Cardiac muscle cell (in vitro differentiated cells and primary cell): ENCODE data around the gene OR51M1. TPM values are rescaled to one million over a fixed set of nuclear protein-coding genes. Genes with fewer than 3 reads are reported as not detected.
A peak's percentile ranks its signal among the peaks of the same experiment; 100 is the strongest.
"Not testable (repeated sequence)": the region's sequence is repeated elsewhere in the genome, so short reads cannot be mapped to it uniquely, and the experiment has no call there.

Source experiments
- DNase-seq, 2 donors: peaks; one replicate each; pipeline versions ENCODE4 v3.0.0 to v3.0.0-alpha.2; 2010 to 2017; ENCODE audit warnings: low read depth in 1 of 2, low spot score in 1 of 2
- H3K27ac ChIP-seq: fragments of 200-600 bp; sonication (generic); 2 replicates; pipeline ENCODE4 v1.5.1; 2016
- H3K27me3 ChIP-seq: fragments of 200-600 bp; sonication (generic); 2 replicates; pipeline ENCODE4 v1.6.0; 2016; ENCODE audit warnings: control low read depth
- H3K36me3 ChIP-seq: fragments of 200-600 bp; sonication (generic); 2 replicates; pipeline ENCODE4 v1.5.1; 2016; ENCODE audit warnings: control low read depth
- H3K4me1 ChIP-seq: fragments of 200-600 bp; sonication (generic); 2 replicates; pipeline ENCODE4 v1.8.1; 2017; ENCODE audit warnings: low read depth, mild to moderate bottlenecking, mixed run types
- H3K4me3 ChIP-seq: fragments of 200-600 bp; sonication (generic); 2 replicates; pipeline ENCODE4 v1.5.1; 2016; ENCODE audit warnings: mild to moderate bottlenecking
- H3K9me3 ChIP-seq: fragments of 200-600 bp; sonication (generic); 2 replicates; pipeline ENCODE4 v1.5.1; 2017; ENCODE audit warnings: low read depth, mild to moderate bottlenecking, control low read depth
- polyA plus RNA-seq: library from polyadenylated mRNA; unstranded; fragments of >200 nt; fragmentation: Nextera tagmentation; extraction: Ambion mirVana; gene quantifications from 2 replicates; pipeline ENCODE4 v1.2.1, GENCODE V29; 2016
- total RNA-seq: library from RNA; depleted of rRNA; stranded (reverse); fragments of >200 nt; gene quantifications from 2 replicates; pipeline ENCODE4 v1.2.3, GENCODE V29; 2016
- TF ChIP-seq, protein P1 (sequence below): IDR thresholded peaks from 2 replicates; pipeline ENCODE4 v1.5.1; 2012; ENCODE audit warnings: low read depth, mild to moderate bottlenecking, low read length

Gene OR51M1
- total and polyA plus RNA-seq, 2 experiments from 2014 or later = not detected

DNA sequence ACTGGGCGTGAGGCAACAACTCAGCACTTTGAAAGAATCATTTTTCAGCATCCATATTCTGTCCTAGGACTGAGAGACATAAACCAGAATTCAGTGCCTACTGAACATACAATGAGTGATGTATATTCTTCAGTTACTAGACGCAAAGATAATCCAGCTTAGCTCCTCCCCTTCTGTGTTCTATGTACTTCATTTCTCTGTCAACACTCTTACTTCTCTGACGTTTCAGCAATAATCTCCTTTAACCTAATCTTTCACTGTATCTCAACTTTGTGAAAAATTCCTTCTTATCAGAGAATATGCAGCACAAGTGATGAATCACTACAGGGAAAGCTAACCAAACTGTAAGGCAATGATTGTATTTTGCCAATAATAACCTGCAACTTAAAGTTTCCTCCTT lies 37.8 kb upstream of the OR51M1 start:
- no peaks in the 10 kb centered on the region for H3K9me3 ChIP-seq
- H3K27ac ChIP-seq = no peak overlapping the region
- TF ChIP-seq, protein P1, sequence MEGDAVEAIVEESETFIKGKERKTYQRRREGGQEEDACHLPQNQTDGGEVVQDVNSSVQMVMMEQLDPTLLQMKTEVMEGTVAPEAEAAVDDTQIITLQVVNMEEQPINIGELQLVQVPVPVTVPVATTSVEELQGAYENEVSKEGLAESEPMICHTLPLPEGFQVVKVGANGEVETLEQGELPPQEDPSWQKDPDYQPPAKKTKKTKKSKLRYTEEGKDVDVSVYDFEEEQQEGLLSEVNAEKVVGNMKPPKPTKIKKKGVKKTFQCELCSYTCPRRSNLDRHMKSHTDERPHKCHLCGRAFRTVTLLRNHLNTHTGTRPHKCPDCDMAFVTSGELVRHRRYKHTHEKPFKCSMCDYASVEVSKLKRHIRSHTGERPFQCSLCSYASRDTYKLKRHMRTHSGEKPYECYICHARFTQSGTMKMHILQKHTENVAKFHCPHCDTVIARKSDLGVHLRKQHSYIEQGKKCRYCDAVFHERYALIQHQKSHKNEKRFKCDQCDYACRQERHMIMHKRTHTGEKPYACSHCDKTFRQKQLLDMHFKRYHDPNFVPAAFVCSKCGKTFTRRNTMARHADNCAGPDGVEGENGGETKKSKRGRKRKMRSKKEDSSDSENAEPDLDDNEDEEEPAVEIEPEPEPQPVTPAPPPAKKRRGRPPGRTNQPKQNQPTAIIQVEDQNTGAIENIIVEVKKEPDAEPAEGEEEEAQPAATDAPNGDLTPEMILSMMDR = no peak
- H3K27me3 ChIP-seq = no peaks in the 10 kb centered on the region
- DNase-seq = peak in 1 of 2 donors; percentile 2
- no peaks in the 10 kb centered on the region for H3K4me1 ChIP-seq
- H3K4me3 ChIP-seq = no peak overlapping the region
- H3K36me3 ChIP-seq = no peaks in the 10 kb centered on the region

DNA sequence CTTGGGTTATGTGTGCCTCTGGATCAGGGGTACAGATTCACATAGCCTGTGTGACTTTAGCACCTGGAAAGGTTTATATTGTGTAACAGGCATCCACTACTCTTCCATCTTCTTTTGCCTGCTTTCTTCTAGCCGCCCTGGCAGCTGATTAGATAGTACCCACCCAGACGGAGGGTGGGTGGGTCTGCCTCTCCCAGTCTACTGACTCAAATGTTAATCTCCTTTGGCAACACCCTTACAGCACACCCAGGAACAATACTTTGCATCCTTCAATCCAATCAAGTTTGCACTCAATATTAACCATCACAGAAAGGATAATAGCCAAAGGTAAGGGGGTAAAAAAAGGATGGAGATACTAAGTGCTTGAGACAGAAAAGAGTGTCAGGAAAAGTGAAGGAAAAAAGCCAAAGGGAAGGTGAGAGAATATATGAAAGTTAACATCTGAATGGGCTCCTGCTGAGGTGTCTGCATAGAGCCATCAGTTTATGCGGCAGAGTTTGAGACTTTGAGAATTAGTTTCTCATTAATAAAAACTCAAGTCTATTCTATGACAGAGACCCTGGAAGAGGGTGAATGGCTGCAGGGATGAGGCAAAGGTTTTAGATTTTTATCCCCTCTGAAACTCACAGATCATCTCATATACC lies 34.9 kb upstream of the OR51M1 start:
- no peaks in the 10 kb centered on the region for H3K9me3 ChIP-seq
- H3K4me1 ChIP-seq = no peaks in the 10 kb centered on the region
- no peaks in the 10 kb centered on the region for H3K27me3 ChIP-seq
- TF ChIP-seq, protein P1 = no peak
- H3K4me3 ChIP-seq = no peak overlapping the region
- no peak overlapping the region for H3K27ac ChIP-seq
- H3K36me3 ChIP-seq = no peaks in the 10 kb centered on the region
- no peak for DNase-seq

DNA sequence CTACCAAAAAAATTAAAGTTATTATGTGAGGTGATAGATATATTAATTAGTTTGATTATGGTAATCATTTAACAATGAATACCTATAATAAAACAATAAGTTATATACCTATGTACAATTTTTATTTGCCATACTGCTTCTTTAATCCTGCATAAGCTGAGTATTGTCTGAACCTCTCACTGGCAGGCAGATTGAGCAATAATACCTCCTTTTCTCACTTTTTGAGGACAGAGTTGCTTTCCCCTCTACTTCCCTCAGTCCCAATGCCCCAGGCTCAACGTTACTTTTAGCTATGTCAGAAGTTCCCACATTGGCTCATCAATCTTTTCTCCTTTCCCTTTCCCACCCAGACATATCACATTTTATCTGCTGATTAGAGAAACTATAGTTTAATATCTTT lies 34.1 kb upstream of the OR51M1 start:
- Histone ChIP-seq H3K36me3 (no peaks in the 10 kb centered on the region), H3K4me3 (no peak overlapping the region), H3K27ac (no peak overlapping the region), H3K9me3 (no peaks in the 10 kb centered on the region), H3K4me1 (no peaks in the 10 kb centered on the region), H3K27me3 (no peaks in the 10 kb centered on the region)
- TF ChIP-seq, protein P1 = no peak
- no peak for DNase-seq

DNA sequence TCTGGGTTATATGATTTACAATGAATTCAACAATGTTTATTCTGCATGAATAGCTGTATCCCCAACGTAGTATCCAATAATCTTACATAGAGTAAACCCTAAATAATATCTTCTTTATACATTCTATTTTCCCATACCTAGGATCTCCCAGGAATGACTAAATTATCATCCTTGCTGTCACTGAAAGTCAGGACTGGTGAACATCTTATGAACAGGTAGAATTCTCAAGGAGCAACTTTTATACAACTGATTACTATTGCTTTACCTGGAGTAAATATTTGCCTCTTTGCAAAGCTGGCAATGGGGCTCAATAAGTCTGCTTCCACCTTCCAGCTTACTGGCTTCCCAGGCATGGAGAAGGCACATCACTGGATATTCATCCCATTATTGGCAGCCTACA lies 32.4 kb upstream of the OR51M1 start, which contains the start of gene OR51B6:
Gene OR51B6 (plus strand): TSS at position 301 of the 400 bp plus-strand sequence. CDS start 0 bp downstream, at position 301.
- no peak for DNase-seq
- no peak within 1 kb of the TSS for H3K4me3 ChIP-seq
- H3K36me3 ChIP-seq = no peaks in the 10 kb centered on the region
- TF ChIP-seq, protein P1 = no peak
- no peaks in the 10 kb centered on the region for H3K9me3 ChIP-seq
- no peaks in the 10 kb centered on the region for H3K27me3 ChIP-seq
- H3K4me1 ChIP-seq = no peaks in the 10 kb centered on the region
- H3K27ac ChIP-seq = no peak within 1 kb of the TSS

DNA sequence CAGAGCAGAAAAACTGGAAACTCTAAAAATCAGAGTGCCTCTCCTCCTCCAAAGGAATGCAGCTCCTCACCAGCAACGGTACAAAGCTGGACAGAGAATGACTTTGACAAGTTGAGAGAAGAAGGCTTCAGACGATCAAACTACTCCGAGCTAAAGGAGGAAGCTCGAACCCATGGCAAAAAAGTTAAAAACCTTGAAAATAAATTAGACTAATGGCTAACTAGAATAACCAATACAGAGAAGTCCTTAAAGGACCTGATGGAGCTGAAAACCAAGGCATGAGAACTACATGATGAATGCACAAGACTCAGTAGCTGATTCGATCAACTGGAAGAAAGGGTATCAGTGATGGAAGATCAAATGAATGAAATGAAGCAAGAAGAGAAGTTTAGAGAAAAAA lies 27.6 kb upstream of the OR51M1 start:
- H3K4me1 ChIP-seq, H3K27ac ChIP-seq, DNase-seq, H3K4me3 ChIP-seq, H3K27me3 ChIP-seq, H3K36me3 ChIP-seq, H3K9me3 ChIP-seq: not testable (repeated sequence)

DNA sequence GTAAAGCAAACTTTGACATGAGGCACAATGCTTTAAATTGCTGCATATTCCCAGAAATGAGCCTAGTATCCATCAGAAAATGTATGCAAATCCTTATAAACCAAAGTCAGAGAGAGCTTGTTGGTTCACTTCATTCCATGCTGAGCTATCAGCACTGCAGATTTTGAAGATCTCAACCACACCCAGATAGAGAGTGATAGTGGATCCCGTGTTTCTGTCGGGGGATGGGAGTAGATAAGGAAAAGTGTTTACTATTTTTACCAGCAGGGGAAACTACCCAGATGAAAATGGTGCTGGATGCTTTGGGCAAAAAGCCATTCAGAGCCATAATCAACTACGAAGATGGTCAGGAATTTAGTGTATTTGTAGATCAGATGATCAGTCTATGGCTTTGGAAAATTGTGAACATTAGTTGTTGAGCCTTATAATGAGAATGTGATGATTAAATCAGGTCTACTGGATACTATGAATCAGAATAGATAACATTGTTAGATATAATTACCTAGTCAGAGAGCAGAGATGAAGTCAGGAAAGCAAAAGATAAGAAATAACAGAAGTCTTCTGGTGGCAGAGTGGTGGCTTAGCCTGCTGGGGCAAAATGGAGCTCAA lies 21.5 kb upstream of the OR51M1 start:
- Histone ChIP-seq H3K4me3 (no peak overlapping the region), H3K27ac (no peak overlapping the region), H3K36me3 (no peaks in the 10 kb centered on the region), H3K9me3 (no peaks in the 10 kb centered on the region), H3K4me1 (no peaks in the 10 kb centered on the region), H3K27me3 (no peaks in the 10 kb centered on the region)
- TF ChIP-seq, protein P1 = no peak
- no peak for DNase-seq
